GM19397 (cell line): ENCODE measurements around the gene ETS1.

Experiments
- ATAC-seq: cut with Tn5 transposase; IDR thresholded peaks from one replicate; pipeline ENCODE4 v1.9.1; 2021; ENCODE audit warnings: mild to moderate bottlenecking, moderate library complexity; ENCODE audit not compliant: unreplicated experiment

ETS1 gene

DNA sequence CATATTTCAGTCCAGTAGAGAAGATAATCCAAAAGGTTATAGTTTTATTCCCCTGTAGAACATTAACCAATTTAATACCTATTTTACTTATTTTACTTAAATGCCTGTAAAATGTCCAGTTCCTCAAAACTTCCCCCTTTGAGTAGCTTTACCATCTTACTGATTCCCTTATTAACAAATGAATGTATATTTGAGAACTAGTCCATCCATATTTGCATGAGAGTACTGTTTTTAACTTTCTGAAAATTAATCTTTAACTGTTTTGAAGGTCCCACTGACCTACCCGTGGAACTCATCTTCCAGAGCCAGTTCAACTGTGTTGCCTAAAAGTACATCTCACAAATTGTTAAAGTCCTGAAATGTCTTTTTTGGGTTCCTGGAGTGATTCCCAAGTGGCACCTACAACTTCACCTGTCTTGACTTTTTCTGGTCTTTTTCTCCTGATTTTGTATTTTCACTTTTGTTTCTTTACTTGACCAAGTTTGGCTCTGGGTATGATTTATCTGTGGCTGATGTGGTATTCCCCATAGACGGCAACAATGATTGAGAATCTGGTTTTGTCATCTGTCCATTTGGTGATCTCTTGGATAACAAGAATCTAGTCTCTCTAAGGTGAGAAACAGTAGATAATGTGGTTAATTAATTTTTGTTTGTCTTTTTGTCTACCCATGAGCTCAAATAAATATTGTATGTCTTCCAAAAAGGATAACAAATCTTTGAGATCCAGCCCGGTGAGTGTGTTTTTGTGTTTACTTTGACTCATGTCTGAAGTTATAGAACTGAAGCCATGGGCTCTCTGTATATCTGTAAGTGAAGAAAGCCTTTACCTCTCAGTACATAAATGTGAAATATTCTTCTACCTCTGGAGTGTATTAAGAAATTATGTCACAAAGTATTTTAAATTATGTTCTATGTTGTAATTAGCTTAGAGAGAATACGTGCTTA, 174.2 kb downstream of the ETS1 start:
- ATAC-seq, result peak; percentile 88

DNA sequence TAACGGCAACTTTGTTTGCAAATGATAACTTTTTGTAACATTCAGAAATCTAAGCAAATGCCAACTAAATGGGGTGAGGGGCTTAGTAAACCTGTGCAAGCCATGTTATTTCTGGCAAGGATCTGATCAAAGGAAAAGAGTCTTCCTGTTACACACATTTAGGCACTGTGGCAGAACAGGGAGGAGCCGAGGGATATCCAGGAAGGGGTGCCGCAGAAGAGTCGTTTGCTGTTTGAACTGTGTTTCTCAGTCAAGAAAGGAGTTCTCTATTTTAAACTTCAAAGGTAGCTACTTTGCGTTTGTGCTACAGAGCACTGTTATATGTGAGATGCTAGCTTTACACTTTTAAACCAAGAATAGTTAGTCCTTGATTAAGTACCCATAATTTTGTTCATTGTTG, 175.5 kb downstream of the ETS1 start:
- no peak for ATAC-seq

DNA sequence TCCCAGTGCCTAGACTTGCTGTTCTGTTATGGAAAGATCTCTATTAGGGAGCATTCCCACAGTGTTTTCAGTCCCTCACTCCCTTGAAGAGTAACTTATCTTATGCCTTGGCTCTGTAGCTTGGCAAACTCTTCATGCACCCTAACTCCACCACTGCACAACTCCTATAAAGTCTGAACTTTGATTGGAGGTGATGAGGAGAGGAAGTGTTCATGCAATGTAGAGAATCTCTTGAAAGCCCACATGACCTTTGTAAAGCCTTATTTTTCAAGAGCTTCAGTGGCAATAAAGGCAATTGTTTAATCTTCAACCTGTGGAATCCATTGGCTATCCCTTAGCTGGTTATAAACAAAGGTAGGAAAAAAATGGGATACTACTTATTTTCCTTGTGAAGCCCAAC, 176.2 kb downstream of the ETS1 start:
- no peak for ATAC-seq

DNA sequence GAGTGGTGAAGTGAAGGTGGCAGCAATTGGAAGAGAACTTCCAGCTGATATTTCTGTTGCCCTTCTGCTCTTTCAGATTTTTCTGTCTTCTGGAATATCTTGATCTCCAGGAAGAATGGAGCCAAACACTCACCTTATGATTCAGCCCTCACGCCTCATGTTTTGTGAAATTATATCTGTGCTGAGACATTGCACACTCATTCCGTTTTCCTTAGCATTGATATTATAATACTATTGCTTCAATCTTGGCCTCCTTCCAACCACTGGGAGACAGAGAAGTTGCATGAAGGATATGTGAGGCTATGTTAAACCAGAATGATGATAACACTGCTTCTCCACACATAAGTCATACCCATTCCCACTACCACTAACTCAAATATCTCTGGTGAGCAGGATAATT, 177.9 kb downstream of the ETS1 start:
- no peak for ATAC-seq
